Neural cell (in vitro differentiated cells): ENCODE data around the gene TOLLIP.

ENCODE experiments used
- CTCF ChIP-seq: fragments of 450-650 bp; IDR thresholded peaks from 2 replicates; pipeline ENCODE4 v1.5.1; 2014; ENCODE audit warnings: antibody characterized with exemption, mild to moderate bottlenecking, moderate library complexity; ENCODE audit not compliant: poor library complexity, severe bottlenecking
- EP300 ChIP-seq: fragments of 450-650 bp; conservative IDR thresholded peaks from 2 replicates; pipeline ENCODE4 v1.6.1; 2014; ENCODE audit warnings: antibody characterized with exemption, mild to moderate bottlenecking, moderate library complexity; ENCODE audit not compliant: poor library complexity, severe bottlenecking
- EZH2 ChIP-seq: fragments of 200-600, 300-800 bp; shearing (Covaris generic), sonication (generic); IDR thresholded peaks from 2 replicates; pipeline ENCODE4 v1.6.1; 2014; ENCODE audit warnings: antibody characterized with exemption, low read length, borderline replicate concordance, mild to moderate bottlenecking; ENCODE audit not compliant: insufficient read depth, poor library complexity, severe bottlenecking
- MXI1 ChIP-seq: fragments of 450-650 bp; conservative IDR thresholded peaks from 2 replicates; pipeline ENCODE4 v1.6.1; 2014; ENCODE audit warnings: antibody characterized with exemption, mild to moderate bottlenecking; ENCODE audit not compliant: poor library complexity, severe bottlenecking
- POLR2AphosphoS5 ChIP-seq: IDR thresholded peaks from 2 replicates; pipeline ENCODE4 v1.6.1; 2012
- RAD21 ChIP-seq: fragments of 450-650 bp; conservative IDR thresholded peaks from 2 replicates; pipeline ENCODE4 v1.6.1; 2014; ENCODE audit warnings: antibody characterized with exemption, mild to moderate bottlenecking, moderate library complexity
- SMC3 ChIP-seq: fragments of 450-650 bp; conservative IDR thresholded peaks from 2 replicates; pipeline ENCODE4 v1.6.1; 2014; ENCODE audit warnings: antibody characterized with exemption, mild to moderate bottlenecking, moderate library complexity; ENCODE audit not compliant: poor library complexity
- TAF1 ChIP-seq: IDR thresholded peaks from 2 replicates; pipeline ENCODE4 v1.6.1; 2012; ENCODE audit warnings: low read depth

GRCh38 chr11:1259561-1259960, 49.9 kb downstream of the TOLLIP start:
- TF ChIP-seq EP300, result no peak
- no peak for TF ChIP-seq CTCF
- TF ChIP-seq EZH2, result no peak
- TF ChIP-seq POLR2AphosphoS5, result no peak
- no peak for TF ChIP-seq TAF1
- no peak for TF ChIP-seq SMC3
- no peak for TF ChIP-seq RAD21
- no peak for TF ChIP-seq MXI1
